HG03064 (cell line): ENCODE data around the gene STX1A.
"Not testable (repeated sequence)": the region's sequence is repeated elsewhere in the genome, so short reads cannot be mapped to it uniquely, and the experiment has no call there.

Experiments
- ATAC-seq: cut with Tn5 transposase; IDR thresholded peaks from one replicate; pipeline ENCODE4 v1.9.1; 2021; ENCODE audit warnings: low read depth; ENCODE audit not compliant: unreplicated experiment

Gene STX1A

GRCh38 chr7:73713319-73713718, 6.2 kb downstream of the STX1A start:
- not testable (repeated sequence) for ATAC-seq

DNA sequence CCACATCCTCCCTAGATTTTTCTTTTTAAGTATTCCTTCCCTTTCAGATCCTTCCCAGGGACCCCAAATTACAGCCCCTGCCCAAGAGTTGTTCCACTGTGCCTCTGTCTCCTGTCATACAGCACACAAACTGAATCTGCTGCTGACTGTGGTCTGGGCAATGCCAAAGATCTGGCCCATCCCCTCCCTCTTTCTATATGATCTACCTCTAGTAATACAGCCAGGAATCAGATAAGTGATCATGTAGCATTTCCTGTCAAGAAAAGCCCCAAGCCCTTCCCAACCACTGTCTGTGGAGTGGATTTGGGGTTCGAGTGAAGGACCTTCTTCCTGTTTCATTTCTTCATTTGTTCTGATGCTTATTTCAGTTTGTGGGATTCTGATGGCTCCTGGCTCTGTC, 6.7 kb downstream of the STX1A start:
- ATAC-seq, result no peak

GRCh38 chr7:73708961-73709549, 10.4 kb downstream of the STX1A start:
- no peak for ATAC-seq

DNA sequence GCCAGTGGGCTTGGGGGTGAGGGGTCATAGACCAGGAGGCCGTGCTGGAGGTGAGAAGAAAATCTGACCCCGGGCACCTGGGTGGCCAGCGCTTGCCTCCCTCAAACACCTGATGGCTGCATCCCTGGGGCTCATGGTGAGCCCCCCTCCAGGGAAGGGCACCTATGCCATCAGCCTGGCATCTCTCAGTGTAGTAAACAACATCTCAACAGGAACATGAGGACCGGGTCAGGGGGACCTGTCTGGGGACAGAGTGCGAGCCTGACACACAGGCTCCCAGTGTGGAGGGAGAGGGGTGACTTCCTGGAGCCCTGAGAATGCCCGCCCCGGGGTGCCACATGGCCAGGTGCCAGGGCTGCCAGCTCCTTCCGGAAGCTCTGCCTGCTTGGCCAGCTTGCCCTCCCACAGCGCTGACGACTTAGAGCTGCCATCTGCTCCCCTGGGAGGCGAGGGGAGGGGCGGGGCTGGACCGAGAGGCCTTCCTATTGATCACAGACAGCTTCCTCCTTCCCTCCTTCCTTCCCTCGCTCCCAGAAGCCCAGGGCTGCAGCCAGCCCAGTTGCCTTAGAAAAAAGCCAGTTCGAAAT, 12.3 kb downstream of the STX1A start:
- ATAC-seq, result no peak

- no peak for ATAC-seq
These were observed 13.1 kb downstream of the STX1A start for GRCh38 chr7:73706126-73707044.

- no peak for ATAC-seq
These were observed 13.9 kb downstream of the STX1A start for GRCh38 chr7:73705551-73705920.

DNA sequence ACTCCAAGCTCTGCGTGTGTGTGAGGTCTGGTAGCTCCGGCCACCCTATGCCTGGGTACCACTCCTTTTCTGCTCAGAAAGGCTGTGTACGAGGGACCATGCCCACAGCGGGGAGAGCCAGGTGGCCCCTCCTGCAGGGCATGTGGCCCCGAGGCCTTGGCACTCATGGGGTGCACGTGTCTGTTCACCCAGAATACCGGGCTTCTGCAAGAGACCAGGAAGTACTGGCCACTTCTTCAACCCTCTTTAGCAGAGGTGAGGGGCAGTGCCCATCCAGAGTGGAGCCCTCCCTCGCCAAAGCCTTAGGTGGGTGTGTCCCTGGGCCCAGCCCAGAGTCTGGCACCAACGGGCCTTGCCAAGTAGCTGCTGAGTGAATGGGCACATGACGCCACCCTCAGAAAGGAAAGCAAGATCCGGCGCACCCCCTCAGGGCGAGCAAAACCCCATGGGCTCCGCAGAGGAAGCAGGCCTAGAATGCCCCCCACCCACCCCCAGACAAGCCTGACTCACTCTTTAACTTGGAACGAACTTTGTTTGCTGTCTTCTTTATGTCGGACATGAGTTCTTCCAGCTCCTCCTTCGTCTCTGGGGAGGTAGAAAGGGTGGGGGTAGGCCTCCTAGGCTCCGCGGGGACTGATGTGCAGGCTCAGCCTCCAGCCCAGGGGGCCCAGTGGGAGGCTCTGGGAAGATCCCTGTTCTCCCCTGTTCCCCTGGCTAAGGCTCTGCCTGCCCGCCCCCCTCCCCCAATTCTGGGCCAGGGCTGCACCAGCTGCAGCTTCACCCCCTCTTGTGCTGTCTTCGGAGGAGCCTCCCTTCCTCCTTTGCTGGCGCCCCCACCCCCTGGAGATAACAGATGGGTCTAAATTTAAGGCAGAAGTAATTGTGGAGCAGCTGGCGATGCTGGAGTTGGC, 14.6 kb downstream of the STX1A start:
- ATAC-seq, result no peak

GRCh38 chr7:73703757-73704639, 15.5 kb downstream of the STX1A start:
- ATAC-seq, result no peak

DNA sequence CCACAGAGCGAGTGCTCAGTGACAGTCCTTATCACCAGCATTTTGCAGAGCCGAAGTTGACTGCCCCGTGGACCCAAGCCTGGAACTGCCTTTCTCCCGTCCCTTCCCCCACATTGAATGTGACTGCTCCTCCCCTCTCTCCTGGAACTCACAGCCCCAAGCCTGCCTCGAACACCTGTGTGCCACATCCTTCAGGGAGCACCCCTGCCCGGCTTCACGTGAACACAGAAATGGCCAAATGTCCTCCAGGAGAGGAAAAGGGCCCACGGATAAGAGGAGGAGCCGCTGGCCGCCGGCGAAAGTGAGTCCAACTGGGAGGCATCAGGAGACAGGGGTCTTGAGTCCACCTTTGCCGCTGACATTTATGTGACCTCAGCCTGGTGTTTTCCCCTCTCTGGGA, 16.2 kb downstream of the STX1A start:
- no peak for ATAC-seq

DNA sequence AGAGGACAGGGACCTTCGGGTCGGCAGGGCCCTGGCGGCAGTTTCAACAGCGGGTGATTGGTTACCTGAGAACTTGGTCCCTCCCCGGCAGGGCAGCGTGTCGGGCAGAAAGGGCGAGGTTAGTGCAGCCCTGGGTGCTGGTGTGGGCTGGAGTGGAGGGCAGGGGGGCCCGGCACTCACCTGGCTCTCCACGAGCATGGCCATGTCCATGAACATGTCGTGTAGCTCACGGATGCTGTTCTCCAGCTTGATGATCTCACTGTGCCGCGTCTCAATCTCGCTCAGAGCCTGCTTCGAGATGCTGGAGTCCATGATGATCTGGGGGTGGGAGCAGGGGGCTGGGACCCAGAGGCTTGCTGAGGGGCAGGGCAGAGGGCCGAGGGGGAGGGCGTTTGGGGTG, 16.8 kb downstream of the STX1A start:
- ATAC-seq, result no peak

GRCh38 chr7:73702226-73702625, 17.2 kb downstream of the STX1A start:
- no peak for ATAC-seq

- ATAC-seq, result no peak
These were observed 18.0 kb downstream of the STX1A start for GRCh38 chr7:73701357-73701995.

DNA sequence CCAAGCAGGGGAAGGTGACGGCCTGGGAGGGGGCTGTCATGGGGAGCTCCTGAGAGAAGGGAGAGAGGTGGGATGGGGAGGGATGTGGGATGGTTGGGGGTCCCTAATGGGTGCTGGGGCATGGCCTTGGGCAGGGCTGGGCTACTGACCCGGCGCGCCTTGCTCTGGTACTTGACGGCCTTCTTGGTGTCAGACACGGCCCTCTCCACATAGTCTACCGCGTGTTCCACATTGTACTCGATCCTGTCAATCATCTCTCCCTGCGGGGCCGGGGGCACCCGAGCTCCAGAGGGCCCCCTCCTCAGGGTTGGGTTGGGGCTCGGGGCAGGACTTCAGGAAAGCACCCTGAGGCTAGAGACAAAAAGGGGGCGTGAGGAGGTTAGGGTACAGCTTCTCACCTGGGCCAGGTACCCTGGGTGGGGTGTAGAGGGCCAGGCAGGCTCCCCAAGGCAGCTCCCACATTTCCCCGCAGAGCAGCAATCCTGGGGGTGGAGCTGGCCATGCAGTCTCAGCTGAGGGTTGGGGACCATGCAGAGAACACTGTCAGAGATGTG, 18.8 kb downstream of the STX1A start:
- no peak for ATAC-seq

GRCh38 chr7:73700069-73700423, 19.4 kb downstream of the STX1A start:
- ATAC-seq, result no peak

DNA sequence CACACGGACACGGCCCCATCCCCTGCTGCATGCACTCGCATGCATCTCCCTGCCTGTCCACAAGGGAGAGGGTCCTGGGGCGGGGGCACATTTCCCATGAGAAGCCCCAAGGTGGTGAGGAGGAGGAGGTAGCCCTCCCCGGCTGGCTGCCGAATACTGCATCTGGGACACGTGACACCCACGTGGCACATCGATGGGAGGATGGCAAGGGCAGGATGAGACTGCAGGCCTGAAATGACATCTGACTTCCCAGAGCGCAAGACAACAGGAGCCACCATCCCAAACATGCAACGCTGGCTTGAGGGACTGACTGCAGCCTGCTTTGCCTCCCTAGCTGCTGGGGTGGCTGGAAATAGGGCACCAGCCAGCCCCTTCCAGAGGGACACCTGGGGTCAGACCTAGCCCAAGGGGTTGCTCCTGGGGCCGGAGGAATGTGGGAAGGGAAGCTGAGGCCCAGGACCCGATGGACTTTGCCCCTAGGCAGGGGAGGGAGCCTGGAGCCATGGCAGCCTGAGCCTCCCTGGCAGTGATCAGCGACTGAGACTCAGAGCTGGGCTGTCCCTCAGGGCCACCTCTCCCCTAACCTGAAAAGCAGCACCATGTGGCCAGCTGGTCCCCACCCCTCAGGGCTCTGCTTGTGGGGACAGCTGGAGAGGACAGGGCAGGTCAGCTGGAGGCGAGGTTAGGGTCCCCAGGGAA, 19.9 kb downstream of the STX1A start:
- ATAC-seq, result no peak

GRCh38 chr7:73698410-73698809, 21.1 kb downstream of the STX1A start:
- ATAC-seq, result no peak

DNA sequence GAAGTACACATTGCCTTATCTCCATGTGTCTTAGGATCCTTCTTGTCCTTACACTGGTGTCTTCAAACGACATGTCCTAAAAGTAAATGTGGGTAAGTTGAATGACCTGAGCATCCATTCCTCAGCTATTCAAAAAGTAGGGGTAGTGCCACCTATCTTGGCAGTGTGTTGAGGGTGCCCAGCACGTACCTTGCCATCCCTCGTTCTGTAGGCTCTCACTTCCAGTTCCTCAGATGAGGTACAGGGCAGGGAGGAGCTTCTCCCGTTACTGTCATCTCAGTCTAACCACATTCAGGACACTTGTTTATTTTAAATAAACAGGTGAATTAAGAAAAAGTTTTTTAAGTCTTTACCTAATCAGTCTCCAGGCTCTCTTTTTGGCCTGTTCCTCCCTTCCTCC, 23.1 kb downstream of the STX1A start:
- ATAC-seq, result no peak

- ATAC-seq, result no peak
These were observed 28.8 kb downstream of the STX1A start for GRCh38 chr7:73690646-73691045.

DNA sequence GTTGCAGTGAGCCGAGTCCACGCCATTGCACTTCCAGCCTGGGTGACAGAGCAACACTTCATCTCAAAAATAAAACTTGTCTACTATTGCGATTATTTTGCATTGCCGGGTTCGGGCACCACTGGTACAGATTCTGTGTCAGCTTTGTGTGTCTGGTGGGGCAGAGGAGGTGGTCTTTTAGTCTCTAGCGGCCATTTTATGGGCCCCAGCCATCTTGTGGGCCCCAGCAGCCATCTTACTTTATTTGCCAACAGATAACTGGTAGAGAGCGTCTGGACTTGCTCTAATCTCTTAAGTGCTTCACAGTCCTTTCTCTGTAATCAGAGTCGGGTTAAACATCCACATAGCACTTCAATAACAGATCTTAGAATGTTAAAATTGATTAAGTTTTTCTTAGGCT, 31.2 kb downstream of the STX1A start:
- ATAC-seq, result no peak
